Tibial nerve (tissue), 4 donors: ENCODE results near the gene CXCL14.

Experiments used
- CTCF ChIP-seq, 5 experiments: fragments of 200-600 bp in 3 of 5; fragments of 450-650 bp in 2 of 5; sonication (generic) in 3 of 5; IDR thresholded peaks; one replicate each; pipeline ENCODE4 v1.5.1; 2016 to 2019; ENCODE audit warnings: antibody characterized with exemption in 5 of 5, mild to moderate bottlenecking in 3 of 5, moderate library complexity in 2 of 5
- EP300 ChIP-seq, 2 donors: sonication (generic); formaldehyde crosslinking; IDR thresholded peaks; one replicate each; pipeline ENCODE4 v1.6.1; 2017; ENCODE audit warnings: antibody characterized with exemption in 2 of 2, mild to moderate bottlenecking in 1 of 2
- POLR2A ChIP-seq, 2 donors: fragments of 450-650 bp; IDR thresholded peaks; one replicate each; pipeline ENCODE4 v1.6.1; 2017; ENCODE audit warnings: antibody characterized with exemption in 2 of 2, mild to moderate bottlenecking in 2 of 2, moderate library complexity in 2 of 2

DNA sequence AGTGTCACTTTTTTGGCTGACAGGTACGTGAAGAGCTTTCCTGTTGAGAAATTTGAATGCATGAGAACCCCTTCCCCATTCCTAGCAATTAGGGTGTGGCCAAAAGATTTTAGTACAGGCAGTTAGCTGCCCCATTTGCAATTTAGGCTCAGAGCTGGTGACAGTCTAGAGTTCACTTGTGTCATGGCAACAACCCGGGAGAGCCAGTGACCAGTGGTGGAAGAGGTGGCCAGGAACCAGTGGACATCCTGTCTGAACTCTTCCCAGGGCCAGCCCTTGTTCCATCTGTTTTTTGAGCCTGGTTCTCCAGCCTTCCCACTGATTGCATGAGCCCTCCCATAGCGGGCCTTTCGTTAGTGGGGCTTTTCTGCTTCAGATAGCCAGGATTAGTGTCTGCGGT lies 40.5 kb downstream of the CXCL14 start:
- TF ChIP-seq POLR2A (IDR thresholded peaks at IDR 0.05) (no peak), CTCF (IDR thresholded peaks at IDR 0.05) (no peak), EP300 (IDR thresholded peaks at IDR 0.05) (no peak)
